Kidney (tissue), 14 donors: Measurements from ENCODE around the gene PDZRN4. TPM values are rescaled to one million over a fixed set of nuclear protein-coding genes. Genes with fewer than 3 reads are reported as not detected.

ENCODE experiments used
- DNase-seq, 5 donors: peaks; one replicate each; pipeline ENCODE4 v3.0.0-alpha.2; 2013 to 2020
- FAIRE-seq: peaks from 2 replicates; lab custom pipeline; 2012; peaks lifted over from hg19 to GRCh38; lab: Jason Lieb, UNC
- H3K27ac ChIP-seq, 2 donors: one replicate each; pipeline ENCODE4 v1.7.0; 2013; ENCODE audit warnings: low read depth in 2 of 2, low read length in 2 of 2, inconsistent platforms in 1 of 2
- H3K27me3 ChIP-seq: one replicate; pipeline ENCODE4 v1.7.1; 2013; ENCODE audit warnings: low read length, inconsistent platforms; ENCODE audit not compliant: control insufficient read depth, insufficient read depth
- H3K36me3 ChIP-seq, 3 donors: one replicate each; pipeline versions ENCODE4 v1.7.0 to v1.7.1; 2013; ENCODE audit warnings: low read length in 3 of 3, control low read depth in 1 of 3, inconsistent platforms in 1 of 3; ENCODE audit not compliant: insufficient read depth in 3 of 3, control insufficient read depth in 2 of 3
- H3K4me1 ChIP-seq, 3 donors: one replicate each; pipeline versions ENCODE4 v1.7.0 to v1.7.1; 2013; ENCODE audit warnings: low read length in 3 of 3, inconsistent platforms in 1 of 3, low read depth in 1 of 3; ENCODE audit not compliant: control insufficient read depth in 2 of 3, insufficient read depth in 2 of 3
- H3K4me3 ChIP-seq, 3 donors: one replicate each; pipeline versions ENCODE4 v1.7.0 to v1.8.1; 2013; ENCODE audit warnings: low read length in 3 of 3, control low read depth in 1 of 3, inconsistent platforms in 1 of 3
- H3K9ac ChIP-seq, 3 donors: one replicate each; pipeline versions ENCODE4 v1.7.0 to v1.7.1; 2013; ENCODE audit warnings: low read length in 3 of 3, control low read depth in 1 of 3, inconsistent platforms in 1 of 3
- H3K9me3 ChIP-seq, 3 donors: one replicate each; pipeline versions ENCODE4 v1.7.0 to v1.7.1; 2013; ENCODE audit warnings: low read length in 3 of 3, control low read depth in 1 of 3, inconsistent platforms in 1 of 3; ENCODE audit not compliant: control insufficient read depth in 2 of 3, insufficient read depth in 1 of 3
- intact Hi-C: fragments of 100-400 bp; cut with DNase I; formaldehyde crosslinking; loops from one replicate; pipeline ENCODE4 v1.11.1; 2022
- polyA plus RNA-seq: library from polyadenylated mRNA; stranded (reverse); fragments of 350-450 nt; fragmentation: Illumina TruSeq; extraction: RNeasy Lipid Tissue Mini Kit (QIAGEN cat#74804); gene quantifications from one replicate; pipeline ENCODE4 v1.2.3, GENCODE V29; 2014; ENCODE audit warnings: low read depth, low replicate concordance; ENCODE audit not compliant: insufficient read depth
- total RNA-seq: library from RNA; stranded (reverse); fragmentation: NEBNext Ultra II Directional; extraction: Animal tissue kit (Norgen Biotek cat#: 25700); gene quantifications from one replicate; pipeline ENCODE4 v1.2.1, GENCODE V29; 2021
- TF ChIP-seq, protein P1 (sequence below): IDR thresholded peaks from 3 replicates; pipeline ENCODE4 v1.5.1; 2012; ENCODE audit warnings: mild to moderate bottlenecking, moderate library complexity, borderline replicate concordance; ENCODE audit not compliant: insufficient read depth; ENCODE audit errors: extremely low read depth
- donor health status: control.
- donor health status: control.
- donor health status: control.
- donor health status: control.
- donor health status: control.
- donor health status: DM: yes; HTN: yes; CAD: no.
- donor health status: Normal renal cell carcinoma (clear cell type).

The PDZRN4 gene
- total and polyA plus RNA-seq, 2 donors from 2014 or later, result 0.56 to 2.1 TPM

DNA sequence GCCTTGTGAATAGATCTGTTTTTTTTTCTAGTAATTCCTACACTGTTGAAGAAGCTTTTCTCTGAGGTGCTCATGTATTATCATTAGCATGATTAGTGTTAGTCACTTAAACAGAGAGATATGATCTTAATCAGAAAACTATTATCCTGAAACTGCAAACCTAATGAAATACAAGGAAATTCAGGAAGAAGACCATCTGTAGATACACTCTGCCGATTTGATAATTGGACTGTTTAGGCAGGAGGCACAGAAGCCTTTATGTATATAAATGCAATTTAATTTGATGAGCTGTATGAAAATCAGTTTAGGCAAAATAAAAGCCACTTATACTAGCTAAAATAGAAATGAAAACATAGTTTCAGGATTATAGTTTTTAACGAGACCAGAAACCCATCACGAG, 23.3 kb downstream of the PDZRN4 start:
- no peaks in the 10 kb centered on the region for H3K27me3 ChIP-seq
- DNase-seq, result no peak
- no peaks in the 10 kb centered on the region for H3K36me3 ChIP-seq
- no peak overlapping the region for H3K9ac ChIP-seq
- H3K4me1 ChIP-seq, result no peaks in the 10 kb centered on the region
- no peak for FAIRE-seq
- intact Hi-C loops, result no loop called here
- H3K27ac ChIP-seq, result no peak overlapping the region
- no peaks in the 10 kb centered on the region for H3K9me3 ChIP-seq
- no peak overlapping the region for H3K4me3 ChIP-seq
- TF ChIP-seq, protein P1, sequence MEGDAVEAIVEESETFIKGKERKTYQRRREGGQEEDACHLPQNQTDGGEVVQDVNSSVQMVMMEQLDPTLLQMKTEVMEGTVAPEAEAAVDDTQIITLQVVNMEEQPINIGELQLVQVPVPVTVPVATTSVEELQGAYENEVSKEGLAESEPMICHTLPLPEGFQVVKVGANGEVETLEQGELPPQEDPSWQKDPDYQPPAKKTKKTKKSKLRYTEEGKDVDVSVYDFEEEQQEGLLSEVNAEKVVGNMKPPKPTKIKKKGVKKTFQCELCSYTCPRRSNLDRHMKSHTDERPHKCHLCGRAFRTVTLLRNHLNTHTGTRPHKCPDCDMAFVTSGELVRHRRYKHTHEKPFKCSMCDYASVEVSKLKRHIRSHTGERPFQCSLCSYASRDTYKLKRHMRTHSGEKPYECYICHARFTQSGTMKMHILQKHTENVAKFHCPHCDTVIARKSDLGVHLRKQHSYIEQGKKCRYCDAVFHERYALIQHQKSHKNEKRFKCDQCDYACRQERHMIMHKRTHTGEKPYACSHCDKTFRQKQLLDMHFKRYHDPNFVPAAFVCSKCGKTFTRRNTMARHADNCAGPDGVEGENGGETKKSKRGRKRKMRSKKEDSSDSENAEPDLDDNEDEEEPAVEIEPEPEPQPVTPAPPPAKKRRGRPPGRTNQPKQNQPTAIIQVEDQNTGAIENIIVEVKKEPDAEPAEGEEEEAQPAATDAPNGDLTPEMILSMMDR, result no peak

DNA sequence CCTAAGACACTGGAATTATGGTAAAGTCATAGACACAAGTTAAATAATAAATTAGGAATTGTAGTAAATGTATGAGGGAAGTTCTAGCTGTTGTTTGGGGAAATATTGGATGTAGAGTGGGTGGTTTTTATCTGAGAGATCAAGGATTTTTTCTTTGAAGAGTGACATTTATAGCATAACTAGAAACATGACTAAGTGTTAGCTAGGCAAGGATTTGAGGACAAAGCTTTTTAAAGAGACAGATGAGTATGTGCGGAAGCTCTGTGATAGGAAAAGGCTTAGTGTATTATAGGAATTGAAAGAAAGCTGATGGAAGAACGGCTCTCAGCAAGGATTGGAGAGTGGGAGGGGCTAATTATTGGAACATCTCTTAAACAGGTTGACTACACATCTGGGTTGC, 24.5 kb downstream of the PDZRN4 start:
- Histone ChIP-seq H3K36me3 (no peaks in the 10 kb centered on the region), H3K4me1 (no peaks in the 10 kb centered on the region), H3K9ac (no peak overlapping the region), H3K4me3 (no peak overlapping the region), H3K27ac (no peak overlapping the region), H3K27me3 (no peaks in the 10 kb centered on the region), H3K9me3 (no peaks in the 10 kb centered on the region)
- TF ChIP-seq, protein P1, result no peak
- intact Hi-C loops, result no loop called here
- FAIRE-seq (no peak), DNase-seq (no peak)

DNA sequence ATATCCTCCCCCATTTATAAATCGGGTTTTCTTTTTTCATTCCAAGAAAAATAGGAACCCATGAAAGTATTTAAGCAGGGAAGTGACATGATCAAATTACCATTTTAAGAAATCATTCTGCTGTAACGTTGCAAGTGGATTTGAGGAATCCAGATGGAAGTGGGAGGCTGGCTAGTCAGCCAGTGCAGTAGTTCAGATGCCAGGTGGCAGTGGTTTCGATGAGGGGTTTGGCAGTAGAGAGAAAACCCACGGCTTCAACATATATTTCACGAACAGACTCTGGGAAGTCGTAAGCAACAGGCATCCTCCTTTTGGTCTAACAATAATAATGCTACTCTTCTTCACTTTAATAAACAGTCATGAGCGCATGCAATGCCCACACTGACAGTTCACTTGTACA, 25.0 kb downstream of the PDZRN4 start:
- no peak for FAIRE-seq
- peak in 2 of 5 donors; percentile 26 to 47 for DNase-seq
- Histone ChIP-seq H3K4me1 (no peaks in the 10 kb centered on the region), H3K27ac (no peak overlapping the region), H3K36me3 (no peaks in the 10 kb centered on the region), H3K27me3 (no peaks in the 10 kb centered on the region), H3K9me3 (no peaks in the 10 kb centered on the region), H3K9ac (no peak overlapping the region), H3K4me3 (no peak overlapping the region)
- intact Hi-C loops, result no loop called here
- TF ChIP-seq, protein P1, result no peak

DNA sequence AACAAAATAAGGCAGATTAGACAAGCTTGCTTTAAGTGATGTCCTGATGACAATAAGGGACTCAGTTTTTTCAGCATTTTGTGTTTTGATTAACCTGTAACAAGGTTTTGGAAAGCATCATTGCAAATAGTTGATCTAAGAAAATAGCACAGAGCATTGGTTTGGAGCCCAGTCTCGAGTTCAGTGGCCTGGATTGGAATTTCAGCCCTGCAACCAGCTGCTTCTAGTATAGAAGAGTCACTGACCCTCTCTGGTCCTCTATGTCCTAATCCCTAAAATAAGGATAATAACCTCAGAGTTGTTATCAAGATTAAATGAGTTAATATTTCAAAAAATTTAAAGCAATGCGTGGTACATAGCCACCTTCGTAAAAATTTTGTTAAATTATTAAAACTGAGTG, 25.5 kb downstream of the PDZRN4 start:
- TF ChIP-seq, protein P1, result no peak
- H3K36me3 ChIP-seq, result no peaks in the 10 kb centered on the region
- FAIRE-seq, result no peak
- H3K4me3 ChIP-seq, result no peak overlapping the region
- H3K9ac ChIP-seq, result no peak overlapping the region
- no peaks in the 10 kb centered on the region for H3K27me3 ChIP-seq
- H3K4me1 ChIP-seq, result no peaks in the 10 kb centered on the region
- intact Hi-C loops, result no loop called here
- no peak overlapping the region for H3K27ac ChIP-seq
- DNase-seq, result no peak
- no peaks in the 10 kb centered on the region for H3K9me3 ChIP-seq
